ENCODE measurements around the gene GPD1L. TPM values are rescaled to one million over a fixed set of nuclear protein-coding genes. Genes with fewer than 3 reads are reported as not detected.

GPD1L gene
- total and polyA plus RNA-seq, 2 of the 4 experiments (the other 2 are of a cell fraction): 3.9 to 7.9 TPM

- Histone ChIP-seq H3K56ac (ENCODE audit: extremely low read depth, insufficient read depth, low read length) (no peak overlapping the region), H4K8ac (ENCODE audit: low read depth in 2 of 2, low read length in 2 of 2) (no peak overlapping the region), H3K9me1 (ENCODE audit: insufficient read depth, low read length) (no peaks in the 10 kb centered on the region), H2BK20ac (ENCODE audit: low read depth, low read length) (no peak overlapping the region), H3K79me1 (ENCODE audit: low read depth in 1 of 2, low read length in 2 of 2) (peaks cover 0 to 5% of the 10 kb centered on the region in 2 experiments; a peak in 1 of 4 replicates), H4K5ac (ENCODE audit: low read depth, low read length) (no peak overlapping the region), H3K9me3 (ENCODE audit: control insufficient read depth, insufficient read depth, low read length) (no peaks in the 10 kb centered on the region), H3K4me2 (ENCODE audit: low read depth, low read length) (no peak overlapping the region), H3K27me3 (ENCODE audit: control insufficient read depth, insufficient read depth, low read length) (no peaks in the 10 kb centered on the region), H2AFZ (replicated peaks; ENCODE audit: low read length, poor library complexity) (no peak overlapping the region), H3K4me3 (ENCODE audit: insufficient read depth, low read depth, low read length) (no peak overlapping the region), H3K4ac (ENCODE audit: low read depth, low read length) (no peak overlapping the region), H4K91ac (ENCODE audit: insufficient read depth, low read depth, low read length) (no peak overlapping the region), H3K36me3 (ENCODE audit: control insufficient read depth, insufficient read depth, low read length) (no peaks in the 10 kb centered on the region), H3K27ac (ENCODE audit: insufficient read depth, low read length) (no peak overlapping the region), H3K4me1 (ENCODE audit: control insufficient read depth, insufficient read depth, low read length) (peaks cover 5% of the 10 kb centered on the region; the same call in 1 of the 2 replicates), H3K9ac (ENCODE audit: low read depth, low read length) (no peak overlapping the region), H3K18ac (ENCODE audit: low read depth, low read length) (no peak overlapping the region), H2AK9ac (replicated peaks; ENCODE audit: low read depth, low read length, poor library complexity) (no peak overlapping the region), H2BK5ac (ENCODE audit: low read depth, low read length, poor library complexity, severe bottlenecking) (no peak overlapping the region), H2BK120ac (ENCODE audit: low read depth, low read length) (no peak overlapping the region), H2BK15ac (ENCODE audit: low read depth, low read length) (no peak overlapping the region), H4K20me1 (ENCODE audit: insufficient read depth, low read length) (no peaks in the 10 kb centered on the region), H3K23ac (ENCODE audit: low read depth, low read length) (no peak overlapping the region), H3K14ac (replicated peaks; ENCODE audit: low read depth, low read length) (no peak overlapping the region), H2AK5ac (ENCODE audit: low read depth, low read length) (no peak overlapping the region)
- in situ Hi-C loops (cut with MboI; ENCODE audit: low sequenced_read_pairs) (no loop called here), intact Hi-C loops (cut with micrococcal nuclease) (no loop called here), dilution Hi-C loops (cut with HindIII; ENCODE audit: low sequenced_read_pairs, unreplicated experiment) (no loop called here)
- no peak for DNase-seq
- no peak for TF ChIP-seq BHLHE40 (IDR thresholded peaks at IDR 0.05; ENCODE audit: low read depth, low read length)
- no peak for TF ChIP-seq CEBPB (IDR thresholded peaks at IDR 0.05; ENCODE audit: low read depth, low read length)
- no peak for TF ChIP-seq CTCF (conservative IDR thresholded peaks at IDR 0.05; ENCODE audit: low read depth, low read length)
- TF ChIP-seq RAD21 (IDR thresholded peaks at IDR 0.05; ENCODE audit: low read length): no peak
- no peak for TF ChIP-seq MXI1 (IDR thresholded peaks at IDR 0.05; ENCODE audit: borderline replicate concordance, low read depth, low read length)
- TF ChIP-seq SMC3 (IDR thresholded peaks at IDR 0.05; ENCODE audit: low read depth, low read length): no peak
- no peak for TF ChIP-seq POLR2A (IDR thresholded peaks at IDR 0.05; ENCODE audit: low read depth, low read length)
- no peak for TF ChIP-seq MAFK (IDR thresholded peaks at IDR 0.05; ENCODE audit: low read depth, low read length)
- no peak for TF ChIP-seq CHD1 (IDR thresholded peaks at IDR 0.05; ENCODE audit: low read depth, low read length)
- no peak for TF ChIP-seq FOS (IDR thresholded peaks at IDR 0.05; ENCODE audit: low read depth, low read length)
- no peak for TF ChIP-seq ELK1 (IDR thresholded peaks at IDR 0.05; ENCODE audit: borderline replicate concordance, low read depth, low read length)
- no peak for TF ChIP-seq NFE2L2 (IDR thresholded peaks at IDR 0.05; ENCODE audit: low read depth, low read length)
- no peak for TF ChIP-seq RCOR1 (IDR thresholded peaks at IDR 0.05; ENCODE audit: insufficient replicate concordance, low read length)
- no peak for TF ChIP-seq RFX5 (IDR thresholded peaks at IDR 0.05; ENCODE audit: low read depth, low read length)
- TF ChIP-seq MAZ (IDR thresholded peaks at IDR 0.05; ENCODE audit: borderline replicate concordance, low read depth, low read length): no peak
- no peak for TF ChIP-seq USF2 (IDR thresholded peaks at IDR 0.05; ENCODE audit: low read depth, low read length)
- POLR2A ChIA-PET (ENCODE audit: unreplicated experiment): interaction anchor here (0.6 kb wide), 1 partner anchor 89 kb away, joined by 4 read pairs; no protein-coding TSS in a partner anchor
- no TSS peak for BruUV-seq (replicated peaks)
- no CpG with 5 or more reads among the region's 2 CpGs for WGBS, 2 experiments (ENCODE audit: extremely low coverage in 2 of 2, insufficient read length in 1 of 2)
- CTCF ChIA-PET: no interaction called here
- no peak for ATAC-seq (ENCODE audit: low read depth)
Observed at GRCh38 chr3:32111560-32111959, 5.1 kb downstream of the GPD1L start.
